Stomach (tissue), 9 donors: ENCODE measurements around the gene IGSF9B. TPM values are rescaled to one million over a fixed set of nuclear protein-coding genes. Genes with fewer than 3 reads are reported as not detected.

Source experiments
- DNase-seq, 2 donors: peaks; one replicate each; pipeline versions ENCODE4 v3.0.0 to v3.0.0-alpha.2; 2013 to 2019
- H3K27ac ChIP-seq, 5 donors: fragments of 200-600 bp in 4 of 5; sonication (generic) in 4 of 5; one replicate each; pipeline ENCODE4 v1.5.1; 2013 to 2019; ENCODE audit warnings: mild to moderate bottlenecking in 1 of 5, moderate library complexity in 1 of 5
- H3K27me3 ChIP-seq, 3 donors: fragments of 200-600 bp; sonication (generic); one replicate each; pipeline ENCODE4 v1.5.1; 2017 to 2019; ENCODE audit warnings: mixed run types in 1 of 3
- H3K36me3 ChIP-seq, 4 donors: fragments of 200-600 bp; sonication (generic); 1 replicate in 3 of 4; 2 replicates in 1 of 4; pipeline ENCODE4 v1.5.1; 2016 to 2019
- H3K4me1 ChIP-seq, 4 donors: fragments of 200-600 bp; sonication (generic); one replicate each; pipeline ENCODE4 v1.5.1; 2016 to 2019
- H3K4me3 ChIP-seq, 4 donors: fragments of 200-600 bp; sonication (generic) in 3 of 4; one replicate each; pipeline ENCODE4 v1.5.1; 2016 to 2019; ENCODE audit warnings: mild to moderate bottlenecking in 1 of 4
- H3K9me3 ChIP-seq, 4 donors: fragments of 200-600 bp; sonication (generic); one replicate each; pipeline ENCODE4 v1.5.1; 2016 to 2019
- EP300 ChIP-seq: sonication (generic); formaldehyde crosslinking; IDR thresholded peaks from one replicate; pipeline ENCODE4 v1.6.1; 2017; ENCODE audit warnings: antibody characterized with exemption
- POLR2A ChIP-seq, 4 donors: fragments of 450-650 bp; IDR thresholded peaks; one replicate each; pipeline ENCODE4 v1.6.1; 2016; ENCODE audit warnings: antibody characterized with exemption in 4 of 4, control low read depth in 2 of 4, mild to moderate bottlenecking in 1 of 4, moderate library complexity in 1 of 4
- POLR2AphosphoS5 ChIP-seq, 3 donors: sonication (generic); formaldehyde crosslinking; IDR thresholded peaks; one replicate each; pipeline ENCODE4 v1.6.1; 2016; ENCODE audit warnings: antibody characterized with exemption in 3 of 3
- WGBS, 5 donors: extraction: QIAGEN DNeasy Blood & Tissue Kit in 3 of 5; methylation state at CpG; one replicate each; pipeline versions ENCODE4 v1.1.5 to v1.1.7; 2013 to 2018; 5-methylcytosine and 5-hydroxymethylcytosine counted together
- intact Hi-C: fragments of 100-400 bp; cut with DNase I; formaldehyde crosslinking; loops from one replicate; pipeline ENCODE4 v1.15.1; 2023; ENCODE audit warnings: low total_unique reads
- polyA plus RNA-seq, 3 donors: library from polyadenylated mRNA; stranded (reverse); fragments of 200-250 nt; gene quantifications; one replicate each; pipeline ENCODE4 v1.2.3, GENCODE V29; 2013
- total RNA-seq, 5 donors: library from RNA; depleted of rRNA; stranded (reverse); fragments of >200 nt; gene quantifications; one replicate each; pipeline versions ENCODE4 v1.1.0 to v1.2.3, GENCODE V29; 2014 to 2016
- TF ChIP-seq, protein P1 (sequence below), 7 experiments: fragments of 450-650 bp in 4 of 7; fragments of 200-600 bp in 3 of 7; sonication (generic) in 3 of 7; IDR thresholded peaks; one replicate each; pipeline ENCODE4 v1.5.1; 2016 to 2019; ENCODE audit warnings: antibody characterized with exemption in 7 of 7, control low read depth in 2 of 7, mild to moderate bottlenecking in 1 of 7
- donor health status: healthy with polysubstance abuse.
- donor health status: Bipolar disorder and iron deficiency.
- donor health status: healthy.

The IGSF9B gene
- total and polyA plus RNA-seq, 8 donors = 0.44 to 22.3 (median 4.6) TPM; not detected in 1

DNA sequence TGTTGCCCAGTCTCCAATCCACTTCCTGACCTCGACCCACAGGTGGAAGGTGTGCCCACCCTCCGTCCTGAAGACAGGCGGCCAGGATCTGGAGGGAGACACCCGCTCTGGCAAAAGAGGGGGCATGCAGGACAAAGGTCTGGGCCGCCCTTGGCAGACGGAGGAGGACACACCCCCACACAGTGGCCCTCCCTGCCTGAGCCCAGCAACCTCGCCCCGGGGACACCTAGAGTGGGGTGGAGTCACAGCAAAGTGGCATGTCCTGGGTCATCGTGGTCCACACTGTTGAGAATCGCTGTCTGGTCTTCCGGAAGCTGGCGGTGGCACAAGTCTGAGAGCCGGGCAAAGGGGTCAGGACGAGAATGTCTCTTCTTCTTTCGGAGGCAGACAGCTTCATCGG is 47.9 kb downstream of the IGSF9B start:
- WGBS, 5 donors = 83 to 91% (median 86%) methylated on average over 14 to 16 of the region's 16 CpGs
- no peaks in the 10 kb centered on the region for H3K9me3 ChIP-seq
- no peaks in the 10 kb centered on the region for H3K4me1 ChIP-seq
- no peak for DNase-seq
- no peak overlapping the region for H3K27ac ChIP-seq
- TF ChIP-seq, protein P1, sequence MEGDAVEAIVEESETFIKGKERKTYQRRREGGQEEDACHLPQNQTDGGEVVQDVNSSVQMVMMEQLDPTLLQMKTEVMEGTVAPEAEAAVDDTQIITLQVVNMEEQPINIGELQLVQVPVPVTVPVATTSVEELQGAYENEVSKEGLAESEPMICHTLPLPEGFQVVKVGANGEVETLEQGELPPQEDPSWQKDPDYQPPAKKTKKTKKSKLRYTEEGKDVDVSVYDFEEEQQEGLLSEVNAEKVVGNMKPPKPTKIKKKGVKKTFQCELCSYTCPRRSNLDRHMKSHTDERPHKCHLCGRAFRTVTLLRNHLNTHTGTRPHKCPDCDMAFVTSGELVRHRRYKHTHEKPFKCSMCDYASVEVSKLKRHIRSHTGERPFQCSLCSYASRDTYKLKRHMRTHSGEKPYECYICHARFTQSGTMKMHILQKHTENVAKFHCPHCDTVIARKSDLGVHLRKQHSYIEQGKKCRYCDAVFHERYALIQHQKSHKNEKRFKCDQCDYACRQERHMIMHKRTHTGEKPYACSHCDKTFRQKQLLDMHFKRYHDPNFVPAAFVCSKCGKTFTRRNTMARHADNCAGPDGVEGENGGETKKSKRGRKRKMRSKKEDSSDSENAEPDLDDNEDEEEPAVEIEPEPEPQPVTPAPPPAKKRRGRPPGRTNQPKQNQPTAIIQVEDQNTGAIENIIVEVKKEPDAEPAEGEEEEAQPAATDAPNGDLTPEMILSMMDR (IDR thresholded peaks at IDR 0.05) = no peak
- TF ChIP-seq EP300 = no peak
- no peak for TF ChIP-seq POLR2A (IDR thresholded peaks at IDR 0.05)
- H3K36me3 ChIP-seq = peaks cover 0 to 88% (median 34%) of the 10 kb centered on the region in 4 donors
- H3K4me3 ChIP-seq = no peak overlapping the region
- H3K27me3 ChIP-seq = no peaks in the 10 kb centered on the region
- intact Hi-C loops = no loop called here

DNA sequence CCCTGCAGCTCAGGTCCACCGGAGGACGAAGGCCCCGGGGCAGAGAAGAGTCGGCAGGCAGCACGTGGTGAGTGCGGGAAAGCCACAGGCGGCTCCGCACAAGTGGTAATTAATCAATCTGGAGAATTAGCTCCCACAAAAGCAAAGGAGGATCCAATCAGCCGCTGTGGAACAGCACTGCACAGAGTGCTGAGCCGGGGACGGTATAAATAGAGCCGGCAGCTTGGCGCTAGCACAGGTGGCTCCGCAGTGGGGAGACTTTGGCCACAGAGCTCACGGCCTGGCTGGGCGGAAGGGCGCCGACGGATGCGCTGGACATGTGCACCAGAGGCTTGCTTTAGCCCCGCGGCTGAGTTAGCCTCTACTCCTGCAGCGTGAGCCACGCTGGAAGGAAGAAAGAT is 48.9 kb downstream of the IGSF9B start:
- Histone ChIP-seq H3K9me3 (no peaks in the 10 kb centered on the region), H3K4me3 (no peak overlapping the region), H3K36me3 (peaks cover 0 to 87% (median 26%) of the 10 kb centered on the region in 4 donors), H3K27ac (no peak overlapping the region), H3K4me1 (no peaks in the 10 kb centered on the region), H3K27me3 (no peaks in the 10 kb centered on the region)
- WGBS, 5 donors = 87 to 95% (median 93%) methylated on average over 14 to 24 of the region's 24 CpGs
- intact Hi-C loops = no loop called here
- no peak for DNase-seq
- no peak for TF ChIP-seq POLR2AphosphoS5 (IDR thresholded peaks at IDR 0.05)
- no peak for TF ChIP-seq POLR2A (IDR thresholded peaks at IDR 0.05)
- TF ChIP-seq, protein P1 (IDR thresholded peaks at IDR 0.05) = no peak
- TF ChIP-seq EP300 = no peak

DNA sequence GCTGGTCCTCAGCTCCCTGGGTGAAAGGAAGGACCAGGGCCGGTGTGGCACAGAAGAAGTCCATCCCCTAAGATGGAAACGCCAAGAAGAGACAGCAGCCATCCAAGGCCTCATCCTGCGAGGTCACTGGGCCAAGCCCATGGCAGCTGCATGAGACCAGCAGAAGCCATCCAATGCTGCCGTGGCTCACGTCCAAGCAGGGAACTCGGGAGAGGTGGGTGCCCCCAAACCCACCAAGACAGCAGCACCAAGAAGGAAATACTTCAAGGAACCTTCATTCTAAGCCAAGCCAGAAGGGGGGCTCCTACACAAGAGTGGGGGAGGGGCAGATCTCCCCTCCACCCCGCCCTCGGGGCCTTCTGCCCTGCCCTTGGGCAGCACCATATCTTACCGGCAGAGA is 49.6 kb downstream of the IGSF9B start:
- Histone ChIP-seq H3K4me3 (no peak overlapping the region), H3K27me3 (no peaks in the 10 kb centered on the region), H3K4me1 (no peaks in the 10 kb centered on the region), H3K36me3 (peaks cover 0 to 81% (median 26%) of the 10 kb centered on the region in 4 donors), H3K27ac (no peak overlapping the region), H3K9me3 (no peaks in the 10 kb centered on the region)
- intact Hi-C loops = no loop called here
- WGBS, 5 donors = 91 to 96% (median 94%) methylated on average over 9 of the region's 9 CpGs
- TF ChIP-seq EP300 = no peak
- TF ChIP-seq, protein P1 (IDR thresholded peaks at IDR 0.05) = no peak
- TF ChIP-seq POLR2AphosphoS5 (IDR thresholded peaks at IDR 0.05) = no peak
- TF ChIP-seq POLR2A (IDR thresholded peaks at IDR 0.05) = no peak
- no peak for DNase-seq

DNA sequence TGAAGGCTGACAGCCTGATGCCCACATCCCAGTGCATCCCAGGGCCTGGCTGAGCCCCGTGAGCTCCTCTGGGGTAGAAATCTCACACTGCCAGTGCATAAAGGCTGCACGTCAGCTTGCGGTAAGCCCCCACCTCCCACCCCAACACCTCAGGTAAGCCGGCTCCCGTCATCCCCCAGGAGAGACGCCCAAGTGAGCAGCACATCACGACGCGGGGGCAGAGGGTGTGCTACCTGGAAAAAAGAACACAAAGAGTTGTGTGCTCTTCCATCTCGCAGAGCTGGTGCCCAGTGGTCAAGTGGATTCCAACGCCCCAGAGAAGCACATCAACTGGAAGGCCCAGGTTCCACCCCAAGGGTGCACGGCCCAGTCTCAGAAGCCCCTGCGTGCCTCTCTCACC is 50.0 kb downstream of the IGSF9B start:
- H3K4me1 ChIP-seq = no peaks in the 10 kb centered on the region
- DNase-seq = no peak
- no peaks in the 10 kb centered on the region for H3K9me3 ChIP-seq
- WGBS, 5 donors = 80 to 95% (median 91%) methylated on average over 3 to 13 of the region's 13 CpGs
- no peak overlapping the region for H3K27ac ChIP-seq
- TF ChIP-seq POLR2A (IDR thresholded peaks at IDR 0.05) (no peak), POLR2AphosphoS5 (IDR thresholded peaks at IDR 0.05) (no peak), EP300 (no peak)
- TF ChIP-seq, protein P1 (IDR thresholded peaks at IDR 0.05) = no peak
- no peaks in the 10 kb centered on the region for H3K27me3 ChIP-seq
- peaks cover 0 to 76% (median 23%) of the 10 kb centered on the region in 4 donors for H3K36me3 ChIP-seq
- no peak overlapping the region for H3K4me3 ChIP-seq
- intact Hi-C loops = no loop called here
